ENCODE measurements around the gene HS1BP3. TPM values are rescaled to one million over a fixed set of nuclear protein-coding genes. Genes with fewer than 3 reads are reported as not detected.
A peak's percentile ranks its signal among the peaks of the same experiment; 100 is the strongest.

Gene HS1BP3
- total and polyA plus RNA-seq, 2 of the 13 experiments (the other 11 are each of a cell fraction or from before 2014, with no cell fraction given): 15.2 to 22.0 TPM

GRCh38 chr2:20676353-20677215, 25.7 kb upstream of the HS1BP3 start (continued):
- TF ChIP-seq ARID4A (CRISPR knock-in tag; IDR thresholded peaks at IDR 0.05; ENCODE audit: borderline replicate concordance) (peak; percentile 77; the same call in 1 of the 2 replicates), GMEB1 (CRISPR knock-in tag; IDR thresholded peaks at IDR 0.05; ENCODE audit: borderline replicate concordance) (peak; percentile 54; the same call in 1 of the 2 replicates), THAP7 (CRISPR knock-in tag; IDR thresholded peaks at IDR 0.05) (peak; percentile 74; the same call in 1 of the 2 replicates), MXD4 (CRISPR knock-in tag; IDR thresholded peaks at IDR 0.05) (peak; percentile 90), ZNF652 (CRISPR knock-in tag; IDR thresholded peaks at IDR 0.05; ENCODE audit: borderline replicate concordance, low read depth) (peak; percentile 61; the same call in 1 of the 2 replicates), ZNF775 (CRISPR knock-in tag; IDR thresholded peaks at IDR 0.05; ENCODE audit: borderline replicate concordance) (0 out of 2 replicates have a peak, but pooled peaks have one; percentile 11), TFDP2 (CRISPR knock-in tag; IDR thresholded peaks at IDR 0.05) (peak; percentile 34; the same call in 1 of the 2 replicates), ZBTB44 (CRISPR knock-in tag; IDR thresholded peaks at IDR 0.05) (peak; percentile 57; the same call in 1 of the 2 replicates), MTF2 (CRISPR knock-in tag; IDR thresholded peaks at IDR 0.05; ENCODE audit: borderline replicate concordance) (no peak), ZNF251 (CRISPR knock-in tag; IDR thresholded peaks at IDR 0.05) (no peak), RARG (CRISPR knock-in tag; IDR thresholded peaks at IDR 0.05; ENCODE audit: low read depth) (no peak), TRIM24 (CRISPR knock-in tag; IDR thresholded peaks at IDR 0.05) (0 out of 2 replicates have a peak, but pooled peaks have one; percentile 66), ZNF776 (CRISPR knock-in tag; IDR thresholded peaks at IDR 0.05) (peak; percentile 79), PHF8 (CRISPR knock-in tag; IDR thresholded peaks at IDR 0.05) (peak; percentile 65), NKX3-1 (CRISPR knock-in tag; IDR thresholded peaks at IDR 0.05) (peak; percentile 77; the same call in 1 of the 2 replicates), ZMYM3 (CRISPR knock-in tag; IDR thresholded peaks at IDR 0.05) (peak; percentile 75; the same call in 1 of the 2 replicates), ONECUT2 (CRISPR knock-in tag; IDR thresholded peaks at IDR 0.05) (0 out of 2 replicates have a peak, but pooled peaks have one; percentile 30), CENPT (CRISPR knock-in tag; IDR thresholded peaks at IDR 0.05; ENCODE audit: low read depth) (peak; percentile 93; the same call in 1 of the 2 replicates)

Data from HepG2 (cell line).